K562 (cell line): ENCODE results near the gene SETX. TPM values are rescaled to one million over a fixed set of nuclear protein-coding genes. Genes with fewer than 3 reads are reported as not detected.

Source experiments
- ATAC-seq: fragments of 200-7000 bp; cut with Tn5 transposase; 3 replicates; pipeline ENCODE4 v1.9.1; 2020; ENCODE audit warnings: moderate library complexity
- BruUV-seq: library from RNA; stranded (reverse); fragments of 400-500 nt; replicated peaks from 2 replicates; lab custom pipeline; 2021; lab: Mats Ljungman, UMichigan
- CTCF ChIA-PET: fragments of 300-600 bp; formaldehyde crosslinking; extraction: SDS; loops from one replicate; lab custom pipeline; 2021; ENCODE audit warnings: low intra/inter-chr PET ratio; lab: Yijun Ruan, JAX
- POLR2A ChIA-PET: fragments of 300-600, 350-650 bp; sonication (Branson Sonifier 250); formaldehyde crosslinking; extraction: SDS; loops from one replicate; lab custom pipeline; 2021; ENCODE audit warnings: antibody characterized with exemption, inconsistent platforms; lab: Yijun Ruan, JAX
- DNase-seq, 4 experiments: peaks; one replicate each; pipeline versions ENCODE4 v3.0.0 to v3.0.0-alpha.2; 2011 to 2018; ENCODE audit warnings: low spot score in 3 of 4, mixed read lengths in 3 of 4; ENCODE audit errors: extremely low read depth in 1 of 4
- FAIRE-seq: peaks from 2 replicates; lab custom pipeline; 2011; peaks lifted over from hg19 to GRCh38; lab: Jason Lieb, UNC
- H2AFZ ChIP-seq: 2 replicates; pipeline ENCODE4 v1.6.0; 2011; ENCODE audit warnings: low read depth, low read length, control low read depth, inconsistent platforms
- H3K27ac ChIP-seq: fragments of 200-600 bp; 3 replicates; pipeline ENCODE4 v1.8.0; 2011; ENCODE audit warnings: low read depth, mild to moderate bottlenecking, control low read depth, inconsistent platforms, low read length, moderate library complexity, mixed read lengths; ENCODE audit errors: extremely low read depth
- H3K27me3 ChIP-seq, 2 experiments: fragments of 300-600 bp in 1 of 2; 2 replicates in 1 of 2; 3 replicates in 1 of 2; pipeline versions ENCODE4 v1.6.0 to v1.8.0; 2011; ENCODE audit warnings: inconsistent platforms in 2 of 2, low read length in 2 of 2, mild to moderate bottlenecking in 1 of 2, mixed read lengths in 1 of 2, moderate library complexity in 1 of 2; ENCODE audit not compliant: control insufficient read depth in 2 of 2, insufficient read depth in 2 of 2
- H3K36me3 ChIP-seq: fragments of 300-600 bp; 3 replicates; pipeline ENCODE4 v1.8.0; 2011; ENCODE audit warnings: mild to moderate bottlenecking, low read length, inconsistent platforms; ENCODE audit not compliant: control insufficient read depth, insufficient read depth
- H3K4me1 ChIP-seq, 2 experiments: fragments of 200-600 bp in 1 of 2; replicated peaks in 1 of 2; 2 replicates in 1 of 2; 3 replicates in 1 of 2; pipeline versions ENCODE4 v1.5.1 to v1.8.0; 2011; ENCODE audit warnings: inconsistent platforms in 2 of 2, low read length in 2 of 2, mild to moderate bottlenecking in 1 of 2, mixed read lengths in 1 of 2, moderate library complexity in 1 of 2; ENCODE audit not compliant: control insufficient read depth in 2 of 2, insufficient read depth in 2 of 2
- H3K4me2 ChIP-seq: 2 replicates; pipeline ENCODE4 v1.6.1; 2011; ENCODE audit warnings: low read length, control low read depth, inconsistent platforms, mixed read lengths; ENCODE audit not compliant: insufficient read depth
- H3K4me3 ChIP-seq: fragments of 200-600 bp; sonication (generic), shearing (Covaris generic); 2 replicates; pipeline ENCODE4 v1.5.1; 2016; ENCODE audit warnings: control low read depth, inconsistent platforms
- H3K79me2 ChIP-seq: fragments of 200-600 bp; 3 replicates; pipeline ENCODE4 v1.8.0; 2011; ENCODE audit warnings: low read length, inconsistent platforms; ENCODE audit not compliant: control insufficient read depth, insufficient read depth
- H3K9ac ChIP-seq, 2 experiments: 2 replicates each; pipeline versions ENCODE4 v1.6.0 to v1.6.1; 2011; ENCODE audit warnings: low read depth in 2 of 2, low read length in 2 of 2, control low read depth in 1 of 2, inconsistent platforms in 1 of 2, mild to moderate bottlenecking in 1 of 2, mixed read lengths in 1 of 2; ENCODE audit not compliant: insufficient read depth in 1 of 2
- H3K9me1 ChIP-seq: one replicate; pipeline ENCODE4 v1.6.0; 2011; ENCODE audit warnings: inconsistent platforms, mild to moderate bottlenecking, low read length, moderate library complexity; ENCODE audit not compliant: control insufficient read depth, insufficient read depth
- H3K9me3 ChIP-seq: replicated peaks from 2 replicates; pipeline ENCODE4 v1.5.1; 2011; ENCODE audit warnings: low read depth, low read length, inconsistent platforms; ENCODE audit not compliant: control insufficient read depth, insufficient read depth
- H4K20me1 ChIP-seq: replicated peaks from 2 replicates; pipeline ENCODE4 v1.6.1; 2011; ENCODE audit warnings: low read length, inconsistent platforms, mixed read lengths; ENCODE audit not compliant: control insufficient read depth, insufficient read depth
- CHD1 ChIP-seq: fragments of 200-600 bp; sonication (generic); IDR thresholded peaks from one replicate; pipeline ENCODE4 v1.6.1; 2012; ENCODE audit warnings: mild to moderate bottlenecking, moderate library complexity, low read length, inconsistent platforms
- FOXJ3 ChIP-seq: sonication (generic); formaldehyde crosslinking; IDR thresholded peaks from 2 replicates; pipeline ENCODE4 v1.4.0; 2020; ENCODE audit warnings: mild to moderate bottlenecking, missing genetic modification reagents
- JUN ChIP-seq, 2 experiments: sonication (generic) in 1 of 2; formaldehyde crosslinking in 1 of 2; IDR thresholded peaks; 2 replicates each; pipeline versions ENCODE4 v1.6.1 to v1.8.0; 2012 to 2022; ENCODE audit warnings: borderline replicate concordance in 2 of 2, mild to moderate bottlenecking in 2 of 2, improper control_type of control experiment in 1 of 2, low read depth in 1 of 2, low read length in 1 of 2, missing genetic modification reagents in 1 of 2
- KDM5B ChIP-seq: fragments of 200-600 bp; sonication (generic); IDR thresholded peaks from 2 replicates; pipeline ENCODE4 v1.6.1; 2012; ENCODE audit warnings: low read depth, mild to moderate bottlenecking, moderate library complexity, low read length, control low read depth, inconsistent platforms; ENCODE audit not compliant: insufficient replicate concordance
- MLX ChIP-seq, 2 experiments: fragments of 450-650 bp in 1 of 2; sonication (generic) in 1 of 2; formaldehyde crosslinking; conservative IDR thresholded peaks; 2 replicates each; pipeline versions ENCODE4 v1.4.0 to v1.8.1; 2020 to 2022; ENCODE audit warnings: mild to moderate bottlenecking in 1 of 2, missing genetic modification reagents in 1 of 2
- NONO ChIP-seq, 2 experiments: fragments of 200-400 bp in 1 of 2; fragments of 450-650 bp in 1 of 2; formaldehyde crosslinking in 1 of 2; IDR thresholded peaks; 2 replicates each; pipeline ENCODE4 v1.6.1; 2017; ENCODE audit warnings: low read depth in 2 of 2, mild to moderate bottlenecking in 2 of 2, moderate library complexity in 2 of 2, low read length in 1 of 2
- NR3C1 ChIP-seq: sonication (generic); formaldehyde crosslinking; IDR thresholded peaks from 2 replicates; pipeline ENCODE4 v1.8.1; 2022; ENCODE audit warnings: missing genetic modification reagents
- RFX1 ChIP-seq: fragments of 450-650 bp; IDR thresholded peaks from 2 replicates; pipeline ENCODE4 v1.6.1; 2016; ENCODE audit warnings: mild to moderate bottlenecking, moderate library complexity
- ZNF24 ChIP-seq: fragments of 450-650 bp; IDR thresholded peaks from 2 replicates; pipeline ENCODE4 v1.6.1; 2016
- ZNF436 ChIP-seq: fragments of 250-450, 450-650 bp; sonication (Bioruptor Pico); formaldehyde crosslinking; IDR thresholded peaks from 2 replicates; pipeline ENCODE4 v1.7.0; 2020; ENCODE audit warnings: mild to moderate bottlenecking
- ZNF76 ChIP-seq: fragments of 250-450 bp; sonication (Bioruptor Pico); IDR thresholded peaks from 2 replicates; pipeline ENCODE4 v1.4.0; 2020; ENCODE audit warnings: mild to moderate bottlenecking, moderate library complexity, borderline replicate concordance
- WGBS: fragments of 100-300 bp; shearing (Covaris generic); methylation state at CpG from one replicate; pipeline ENCODE4 v1.1.6; 2016; ENCODE audit warnings: low coverage, mixed read lengths; ENCODE audit not compliant: insufficient coverage; ENCODE audit errors: missing lambda C conversion rate; 5-methylcytosine and 5-hydroxymethylcytosine counted together
- in situ Hi-C: fragments of 300-500 bp; cut with MboI; formaldehyde crosslinking; loops from 4 replicates; pipeline ENCODE4 v1.15.0; 2018; ENCODE audit warnings: inconsistent platforms, mixed read lengths
- intact Hi-C: fragments of 100-400 bp; cut with micrococcal nuclease; formaldehyde crosslinking; loops from 2 replicates; pipeline ENCODE4 v1.14.2; 2022
- polyA plus RNA-seq, 8 experiments: library from polyadenylated mRNA; depleted of rRNA in 4 of 8; stranded (reverse) in 5 of 8; unstranded in 3 of 8; fragments of >200 nt; fragmentation: Nextera tagmentation in 2 of 8; fragmentation: Illumina TruSeq in 1 of 8; extraction: Ambion mirVana in 2 of 8; extraction: Trizol in 1 of 8; gene quantifications; 2 replicates each; pipeline versions ENCODE4 v1.2.1 to v1.2.3, GENCODE V29; 2011 to 2014; ENCODE audit warnings: inconsistent platforms in 1 of 8, missing spikeins in 1 of 8
- total RNA-seq, 7 experiments: library from RNA; depleted of rRNA in 6 of 7; stranded (reverse); fragments of >200 nt in 6 of 7; fragmentation: Illumina TruSeq in 2 of 7; extraction: Trizol in 2 of 7; gene quantifications; 2 replicates each; pipeline versions ENCODE4 v1.2.1 to v1.2.3, GENCODE V29; 2011 to 2021; ENCODE audit warnings: low replicate concordance in 1 of 7

SETX gene
- total and polyA plus RNA-seq, 9 of the 15 experiments (the other 6 are each of a cell fraction or from before 2014, with no cell fraction given): 8.7 to 45.7 (median 28.7) TPM

- TF ChIP-seq CHD1: no peak
- no peak for TF ChIP-seq NONO (IDR thresholded peaks at IDR 0.05; ENCODE audit: low read depth in 2 of 2, low read length in 1 of 2)
- TF ChIP-seq NR3C1 (CRISPR knock-in tag): no peak
- no peak for TF ChIP-seq FOXJ3 (CRISPR knock-in tag)
- no peak for TF ChIP-seq ZNF24
- TF ChIP-seq, all 486 proteins: peak for 0
Measured at GRCh38 chr9:132226571-132227430, 128.0 kb downstream of the SETX start (continued).

GRCh38 chr9:132224645-132225044 is 130.1 kb downstream of the SETX start:
- no peak overlapping the region for H3K4me3 ChIP-seq
- no peak for TF ChIP-seq ZNF436 (CRISPR knock-in tag)
- no peak for TF ChIP-seq ZNF76 (CRISPR knock-in tag)
- TF ChIP-seq MLX (CRISPR knock-in tag; conservative IDR thresholded peaks at IDR 0.05): no peak
- no peak for TF ChIP-seq JUN (IDR thresholded peaks at IDR 0.05; ENCODE audit: borderline replicate concordance, low read depth, low read length)
- TF ChIP-seq JUN (CRISPR knock-in tag; IDR thresholded peaks at IDR 0.05; ENCODE audit: borderline replicate concordance): no peak
- TF ChIP-seq RFX1: no peak
- no peak for TF ChIP-seq KDM5B
- intact Hi-C loops (no loop called here), in situ Hi-C loops (no loop called here)
- BruUV-seq: no TSS peak
- H3K9me1 ChIP-seq: no peaks in the 10 kb centered on the region
- no peak for ATAC-seq
- ChIA-PET CTCF (no interaction called here), POLR2A (interaction anchor here (0.6 to 1.0 kb wide), 2 partner anchors 16 to 81 kb away, joined by 3 read pairs; no protein-coding TSS in a partner anchor)
- H4K20me1 ChIP-seq: peaks cover 12% of the 10 kb centered on the region
- H3K27me3 ChIP-seq: peaks cover 42 to 66% of the 10 kb centered on the region in 2 experiments
- H3K4me2 ChIP-seq: no peak overlapping the region
- FAIRE-seq: no peak
- H3K79me2 ChIP-seq: no peaks in the 10 kb centered on the region
- WGBS: 0% methylated on average over 3 of the region's 3 CpGs
- H2AFZ ChIP-seq: no peak overlapping the region
- no peak overlapping the region for H3K9ac ChIP-seq
- H3K4me1 ChIP-seq: no peaks in the 10 kb centered on the region
- no peak for DNase-seq
- H3K36me3 ChIP-seq: no peaks in the 10 kb centered on the region
- no peaks in the 10 kb centered on the region for H3K9me3 ChIP-seq
- no peak overlapping the region for H3K27ac ChIP-seq
